Erythroblast (primary cell): ENCODE data around the gene KIFC3.

Source experiments
- GATA1 ChIP-seq: IDR thresholded peaks from 2 replicates; pipeline ENCODE4 v1.6.1; 2011; ENCODE audit warnings: low read depth, mild to moderate bottlenecking, control low read depth, low read length, moderate library complexity
- POLR2A ChIP-seq: IDR thresholded peaks from 2 replicates; pipeline ENCODE4 v1.6.1; 2011; ENCODE audit warnings: mild to moderate bottlenecking, low read length

GRCh38 chr16:57725151-57725550 lies 77.1 kb downstream of the KIFC3 start:
- TF ChIP-seq POLR2A (no peak), GATA1 (no peak)
